ENCODE results near the gene RIPK1.

- TF ChIP-seq, protein P1, sequence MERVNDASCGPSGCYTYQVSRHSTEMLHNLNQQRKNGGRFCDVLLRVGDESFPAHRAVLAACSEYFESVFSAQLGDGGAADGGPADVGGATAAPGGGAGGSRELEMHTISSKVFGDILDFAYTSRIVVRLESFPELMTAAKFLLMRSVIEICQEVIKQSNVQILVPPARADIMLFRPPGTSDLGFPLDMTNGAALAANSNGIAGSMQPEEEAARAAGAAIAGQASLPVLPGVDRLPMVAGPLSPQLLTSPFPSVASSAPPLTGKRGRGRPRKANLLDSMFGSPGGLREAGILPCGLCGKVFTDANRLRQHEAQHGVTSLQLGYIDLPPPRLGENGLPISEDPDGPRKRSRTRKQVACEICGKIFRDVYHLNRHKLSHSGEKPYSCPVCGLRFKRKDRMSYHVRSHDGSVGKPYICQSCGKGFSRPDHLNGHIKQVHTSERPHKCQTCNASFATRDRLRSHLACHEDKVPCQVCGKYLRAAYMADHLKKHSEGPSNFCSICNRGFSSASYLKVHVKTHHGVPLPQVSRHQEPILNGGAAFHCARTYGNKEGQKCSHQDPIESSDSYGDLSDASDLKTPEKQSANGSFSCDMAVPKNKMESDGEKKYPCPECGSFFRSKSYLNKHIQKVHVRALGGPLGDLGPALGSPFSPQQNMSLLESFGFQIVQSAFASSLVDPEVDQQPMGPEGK (CRISPR knock-in tag; IDR thresholded peaks at IDR 0.05; ENCODE audit: borderline replicate concordance): no peak
- TF ChIP-seq ZNF70 (CRISPR knock-in tag; IDR thresholded peaks at IDR 0.05) (no peak), ESRRG (CRISPR knock-in tag; IDR thresholded peaks at IDR 0.05) (no peak), ZFP30 (CRISPR knock-in tag; IDR thresholded peaks at IDR 0.05) (no peak), BACH2 (CRISPR knock-in tag; IDR thresholded peaks at IDR 0.05; ENCODE audit: borderline replicate concordance) (no peak), RARB (CRISPR knock-in tag; IDR thresholded peaks at IDR 0.05) (no peak), CREB5 (CRISPR knock-in tag; IDR thresholded peaks at IDR 0.05; ENCODE audit: low read depth) (no peak), TCF4 (CRISPR knock-in tag; IDR thresholded peaks at IDR 0.05; ENCODE audit: borderline replicate concordance) (no peak), ARNTL (CRISPR knock-in tag; IDR thresholded peaks at IDR 0.05; ENCODE audit: borderline replicate concordance, low read depth) (no peak), TOX (CRISPR knock-in tag; IDR thresholded peaks at IDR 0.05; ENCODE audit: borderline replicate concordance) (no peak), ZFP3 (CRISPR knock-in tag; IDR thresholded peaks at IDR 0.05) (no peak), SNAI2 (CRISPR knock-in tag; IDR thresholded peaks at IDR 0.05) (no peak), ZNF8 (CRISPR knock-in tag; IDR thresholded peaks at IDR 0.05) (no peak), POU6F1 (CRISPR knock-in tag; IDR thresholded peaks at IDR 0.05; ENCODE audit: borderline replicate concordance, low read depth) (no peak)
These were observed 65.2 kb downstream of the RIPK1 start for GRCh38 chr6:3133515-3133914.
